Endothelial cell of umbilical vein (primary cell): ENCODE results near the gene RGS7. TPM values are rescaled to one million over a fixed set of nuclear protein-coding genes. Genes with fewer than 3 reads are reported as not detected.

ENCODE experiments used
- BruUV-seq: library from RNA; stranded (reverse); fragments of 400-500 nt; replicated peaks from 2 replicates; lab custom pipeline; 2021; lab: Mats Ljungman, UMichigan
- CTCF ChIA-PET: fragments of 300-600, 350-600 bp; sonication (Branson Sonifier 250); formaldehyde crosslinking; loops from one replicate; lab custom pipeline; 2021; ENCODE audit warnings: antibody characterized with exemption, inconsistent platforms; lab: Charles Lee
- POLR2A ChIA-PET: fragments of 300-600, 350-600 bp; sonication (Branson Sonifier 250); formaldehyde crosslinking; loops from one replicate; lab custom pipeline; 2021; ENCODE audit warnings: antibody characterized with exemption, inconsistent platforms; lab: Charles Lee
- DNase-seq: peaks from one replicate; pipeline ENCODE4 v3.0.0-alpha.2; 2011; ENCODE audit warnings: low read depth, low spot score
- FAIRE-seq: peaks from 2 replicates; lab custom pipeline; 2011; peaks lifted over from hg19 to GRCh38; lab: Jason Lieb, UNC
- H2AFZ ChIP-seq: 2 replicates; pipeline ENCODE4 v1.6.0; 2012; ENCODE audit warnings: low read depth, low read length, control low read depth, inconsistent platforms
- H3K27ac ChIP-seq: 2 replicates; pipeline ENCODE4 v1.5.1; 2011; ENCODE audit warnings: low read depth, mild to moderate bottlenecking, control low read depth, low read length, moderate library complexity; ENCODE audit not compliant: insufficient read depth
- H3K27me3 ChIP-seq, 2 experiments: 2 replicates each; pipeline versions ENCODE4 v1.6.0 to v1.6.1; 2011; ENCODE audit warnings: low read length in 2 of 2, mixed read lengths in 1 of 2; ENCODE audit not compliant: control insufficient read depth in 2 of 2, insufficient read depth in 2 of 2
- H3K36me3 ChIP-seq, 2 experiments: 2 replicates in 1 of 2; 3 replicates in 1 of 2; pipeline ENCODE4 v1.5.1; 2011; ENCODE audit warnings: low read length in 2 of 2, mild to moderate bottlenecking in 1 of 2, moderate library complexity in 1 of 2; ENCODE audit not compliant: control insufficient read depth in 2 of 2, insufficient read depth in 2 of 2; ENCODE audit errors: extremely low read depth in 1 of 2
- H3K4me1 ChIP-seq: 3 replicates; pipeline ENCODE4 v1.5.1; 2011; ENCODE audit warnings: mild to moderate bottlenecking, low read length; ENCODE audit not compliant: control insufficient read depth, insufficient read depth; ENCODE audit errors: extremely low read depth
- H3K4me2 ChIP-seq: 2 replicates; pipeline ENCODE4 v1.6.1; 2011; ENCODE audit warnings: low read length, control low read depth, mixed read lengths; ENCODE audit not compliant: insufficient read depth
- H3K4me3 ChIP-seq, 3 experiments: fragments of 200-600 bp in 1 of 3; sonication (generic), shearing (Covaris generic) in 1 of 3; replicated peaks in 1 of 3; 2 replicates each; pipeline ENCODE4 v1.5.1; 2011 to 2016; ENCODE audit warnings: control low read depth in 3 of 3, low read length in 3 of 3, mild to moderate bottlenecking in 2 of 3, inconsistent platforms in 1 of 3, low read depth in 1 of 3, moderate library complexity in 1 of 3; ENCODE audit not compliant: insufficient read depth in 1 of 3
- H3K79me2 ChIP-seq: 2 replicates; pipeline ENCODE4 v1.6.0; 2012; ENCODE audit warnings: low read length, inconsistent platforms; ENCODE audit not compliant: control insufficient read depth, insufficient read depth
- H3K9ac ChIP-seq: replicated peaks from 2 replicates; pipeline ENCODE3; 2011; ENCODE audit warnings: low read length, control low read depth; ENCODE audit not compliant: insufficient read depth; ENCODE audit errors: extremely low read depth
- H3K9me1 ChIP-seq: replicated peaks from 3 replicates; pipeline ENCODE4 v1.6.0; 2011; ENCODE audit warnings: mild to moderate bottlenecking, low read length; ENCODE audit not compliant: control insufficient read depth, insufficient read depth; ENCODE audit errors: extremely low read depth
- H3K9me3 ChIP-seq: replicated peaks from 2 replicates; pipeline ENCODE4 v1.5.1; 2012; ENCODE audit warnings: low read length, inconsistent platforms; ENCODE audit not compliant: control insufficient read depth, insufficient read depth
- H4K20me1 ChIP-seq: replicated peaks from 2 replicates; pipeline ENCODE3; 2011; ENCODE audit warnings: mild to moderate bottlenecking, low read length; ENCODE audit not compliant: control insufficient read depth, insufficient read depth; ENCODE audit errors: extremely low read depth
- CTCF ChIP-seq, 2 donors: IDR thresholded peaks; 1 replicate in 1 of 2; 2 replicates in 1 of 2; pipeline ENCODE4 v1.5.1; 2011; ENCODE audit warnings: low read length in 2 of 2, mild to moderate bottlenecking in 2 of 2, moderate library complexity in 2 of 2, control low read depth in 1 of 2, inconsistent platforms in 1 of 2, low read depth in 1 of 2; ENCODE audit not compliant: insufficient read depth in 1 of 2; ENCODE audit errors: extremely low read depth in 1 of 2
- EZH2 ChIP-seq: IDR thresholded peaks from 2 replicates; pipeline ENCODE4 v1.6.1; 2012; ENCODE audit warnings: borderline replicate concordance, low read depth, mild to moderate bottlenecking, moderate library complexity, low read length, inconsistent platforms; ENCODE audit not compliant: severe bottlenecking
- FOS ChIP-seq: IDR thresholded peaks from 2 replicates; pipeline ENCODE4 v1.6.1; 2011; ENCODE audit warnings: mild to moderate bottlenecking, low read length, moderate library complexity, borderline replicate concordance; ENCODE audit not compliant: insufficient read depth
- GATA2 ChIP-seq: IDR thresholded peaks from 2 replicates; pipeline ENCODE4 v1.7.0; 2011; ENCODE audit warnings: low read depth, mild to moderate bottlenecking, moderate library complexity, mixed read lengths, low read length; ENCODE audit not compliant: insufficient read length, insufficient read depth
- JUN ChIP-seq: IDR thresholded peaks from 2 replicates; pipeline ENCODE4 v1.6.1; 2011; ENCODE audit warnings: borderline replicate concordance, low read depth; ENCODE audit not compliant: insufficient read length, insufficient read depth
- MYC ChIP-seq: IDR thresholded peaks from one replicate; pipeline ENCODE4 v1.6.1; 2011; ENCODE audit warnings: mild to moderate bottlenecking, low read depth, low read length
- POLR2A ChIP-seq: IDR thresholded peaks from 2 replicates; pipeline ENCODE4 v1.6.1; 2012; ENCODE audit warnings: low read depth, mild to moderate bottlenecking, control low read depth, low read length
- POLR2AphosphoS5 ChIP-seq: IDR thresholded peaks from 2 replicates; pipeline ENCODE4 v1.6.1; 2012; ENCODE audit warnings: low read depth, mild to moderate bottlenecking, control low read depth, low read length, moderate library complexity; ENCODE audit not compliant: insufficient read depth
- dilution Hi-C: fragments of 300-500 bp; cut with MboI; formaldehyde crosslinking; loops from one replicate; pipeline ENCODE4 v1.15.0; 2019; ENCODE audit warnings: low sequenced_read_pairs; ENCODE audit not compliant: extremely low pct_ligation_motif_present
- intact Hi-C: fragments of 100-400 bp; cut with micrococcal nuclease; formaldehyde crosslinking; loops from one replicate; pipeline ENCODE4 v1.10.0; 2022
- polyA plus RNA-seq, 4 experiments: library from polyadenylated mRNA; depleted of rRNA in 3 of 4; stranded (reverse) in 3 of 4; unstranded in 1 of 4; fragments of >200 nt; gene quantifications; 2 replicates each; pipeline versions ENCODE4 v1.2.1 to v1.2.3, GENCODE V29; 2011 to 2012; ENCODE audit warnings: missing spikeins in 1 of 4
- total RNA-seq: library from RNA; stranded (reverse); gene quantifications from 2 replicates; pipeline ENCODE4 v1.2.3, GENCODE V29; 2021
- TF ChIP-seq, protein P1 (sequence below): IDR thresholded peaks from 2 replicates; pipeline ENCODE4 v1.6.1; 2011; ENCODE audit not compliant: insufficient read depth, insufficient read length

RGS7 gene
- total and polyA plus RNA-seq, 2 donors (not counting 3 experiments of a cell fraction or from before 2014, with no cell fraction given) = 0.43 to 0.44 TPM

DNA sequence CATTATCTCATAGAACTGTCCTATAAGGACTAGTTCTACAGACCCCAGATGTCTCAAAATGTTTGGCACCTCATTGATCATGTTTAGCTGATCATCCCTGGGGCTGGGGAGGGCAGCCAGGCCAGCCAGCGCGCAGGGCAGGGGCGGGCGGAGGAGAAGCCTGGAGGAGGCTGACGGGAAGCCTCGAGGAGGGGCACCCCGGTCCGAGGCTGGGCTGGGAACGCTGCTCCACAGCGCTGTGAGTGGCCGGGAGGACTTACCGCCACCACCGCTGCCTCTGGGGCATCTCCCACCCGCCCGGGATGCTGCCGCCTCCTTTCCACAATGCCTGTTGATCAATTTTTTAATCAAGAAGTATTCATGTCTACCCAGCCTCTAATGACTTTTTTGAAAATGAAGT, 585.6 kb downstream of the RGS7 start:
- H3K4me2 ChIP-seq = no peak overlapping the region
- dilution Hi-C loops (no loop called here), intact Hi-C loops (no loop called here)
- FAIRE-seq (no peak), DNase-seq (no peak)
- no peaks in the 10 kb centered on the region for H3K27me3 ChIP-seq
- no peak overlapping the region for H3K27ac ChIP-seq
- no peaks in the 10 kb centered on the region for H3K36me3 ChIP-seq
- H3K4me1 ChIP-seq = peaks cover 4% of the 10 kb centered on the region
- no peaks in the 10 kb centered on the region for H4K20me1 ChIP-seq
- H3K9ac ChIP-seq = no peak overlapping the region
- ChIA-PET POLR2A (no interaction called here), CTCF (no interaction called here)
- no peaks in the 10 kb centered on the region for H3K79me2 ChIP-seq
- H3K9me3 ChIP-seq = no peaks in the 10 kb centered on the region
- no TSS peak for BruUV-seq
- TF ChIP-seq, protein P1, sequence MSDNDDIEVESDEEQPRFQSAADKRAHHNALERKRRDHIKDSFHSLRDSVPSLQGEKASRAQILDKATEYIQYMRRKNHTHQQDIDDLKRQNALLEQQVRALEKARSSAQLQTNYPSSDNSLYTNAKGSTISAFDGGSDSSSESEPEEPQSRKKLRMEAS = no peak
- TF ChIP-seq EZH2 (no peak), MYC (no peak), CTCF (IDR thresholded peaks at IDR 0.05; ENCODE audit: extremely low read depth in 1 of 2, insufficient read depth in 1 of 2, low read depth in 1 of 2, low read length in 2 of 2) (no peak), FOS (no peak), POLR2AphosphoS5 (no peak), GATA2 (no peak), JUN (no peak), POLR2A (no peak)
- H2AFZ ChIP-seq = no peak overlapping the region
- H3K9me1 ChIP-seq = no peaks in the 10 kb centered on the region
- H3K4me3 ChIP-seq = no peak overlapping the region
